Measurements from ENCODE around the gene FYB1. TPM values are rescaled to one million over a fixed set of nuclear protein-coding genes. Genes with fewer than 3 reads are reported as not detected.

FYB1 gene
- total RNA-seq, 1 experiment from 2014 or later = 0.46 TPM

DNA sequence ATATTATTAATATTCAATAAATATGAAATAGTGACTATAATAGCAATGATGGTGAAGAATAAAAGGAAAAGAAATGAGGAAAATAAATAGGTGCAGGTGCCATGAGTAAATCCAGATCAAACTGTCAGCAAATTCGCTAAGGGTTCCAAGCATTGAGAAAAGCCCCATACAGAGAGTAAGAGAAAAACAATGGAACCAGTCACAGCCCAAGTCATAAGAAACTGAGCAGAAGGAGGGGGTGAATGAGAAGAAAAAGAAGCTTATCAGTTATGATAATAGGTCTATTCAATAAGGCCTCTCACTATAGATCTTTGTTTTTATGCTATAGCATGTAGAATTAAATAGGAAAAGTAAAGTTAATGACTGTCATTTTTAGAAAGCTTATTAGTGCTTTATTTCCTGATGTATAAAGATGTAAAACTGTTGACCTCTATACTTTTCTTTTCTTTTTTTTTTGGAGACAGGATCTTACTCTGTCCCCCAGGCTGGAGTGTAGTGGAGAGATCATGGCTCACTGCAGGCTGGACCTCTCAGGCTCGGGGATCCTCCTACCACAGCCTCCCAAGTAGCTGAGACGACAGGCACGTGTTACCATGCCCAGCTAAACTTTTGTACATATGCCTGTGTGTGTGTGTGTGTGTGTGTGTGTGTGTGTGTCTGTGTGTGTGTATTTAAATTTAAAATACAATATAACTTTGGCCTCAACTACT, 72.4 kb downstream of the FYB1 start:
- Histone ChIP-seq H3K4me3 (ENCODE audit: low read depth in 2 of 2, low read length in 2 of 2) (no peak overlapping the region), H3K27ac (ENCODE audit: low read length) (no peak overlapping the region), H3K4me1 (ENCODE audit: control insufficient read depth, insufficient read depth, low read length) (no peaks in the 10 kb centered on the region), H3K27me3 (ENCODE audit: control insufficient read depth, insufficient read depth, low read length) (no peaks in the 10 kb centered on the region), H3K36me3 (ENCODE audit: control insufficient read depth, insufficient read depth, low read length) (no peaks in the 10 kb centered on the region), H3K9me3 (ENCODE audit: control insufficient read depth, insufficient read depth, low read depth, low read length) (no peaks in the 10 kb centered on the region)
- no TSS peak for BruUV-seq (replicated peaks)
- DNase-seq (ENCODE audit: low read depth, low spot score) (no peak), ATAC-seq (no peak)
- ChIA-PET POLR2A (no interaction called here), CTCF (no interaction called here)
- TF ChIP-seq, protein P1, sequence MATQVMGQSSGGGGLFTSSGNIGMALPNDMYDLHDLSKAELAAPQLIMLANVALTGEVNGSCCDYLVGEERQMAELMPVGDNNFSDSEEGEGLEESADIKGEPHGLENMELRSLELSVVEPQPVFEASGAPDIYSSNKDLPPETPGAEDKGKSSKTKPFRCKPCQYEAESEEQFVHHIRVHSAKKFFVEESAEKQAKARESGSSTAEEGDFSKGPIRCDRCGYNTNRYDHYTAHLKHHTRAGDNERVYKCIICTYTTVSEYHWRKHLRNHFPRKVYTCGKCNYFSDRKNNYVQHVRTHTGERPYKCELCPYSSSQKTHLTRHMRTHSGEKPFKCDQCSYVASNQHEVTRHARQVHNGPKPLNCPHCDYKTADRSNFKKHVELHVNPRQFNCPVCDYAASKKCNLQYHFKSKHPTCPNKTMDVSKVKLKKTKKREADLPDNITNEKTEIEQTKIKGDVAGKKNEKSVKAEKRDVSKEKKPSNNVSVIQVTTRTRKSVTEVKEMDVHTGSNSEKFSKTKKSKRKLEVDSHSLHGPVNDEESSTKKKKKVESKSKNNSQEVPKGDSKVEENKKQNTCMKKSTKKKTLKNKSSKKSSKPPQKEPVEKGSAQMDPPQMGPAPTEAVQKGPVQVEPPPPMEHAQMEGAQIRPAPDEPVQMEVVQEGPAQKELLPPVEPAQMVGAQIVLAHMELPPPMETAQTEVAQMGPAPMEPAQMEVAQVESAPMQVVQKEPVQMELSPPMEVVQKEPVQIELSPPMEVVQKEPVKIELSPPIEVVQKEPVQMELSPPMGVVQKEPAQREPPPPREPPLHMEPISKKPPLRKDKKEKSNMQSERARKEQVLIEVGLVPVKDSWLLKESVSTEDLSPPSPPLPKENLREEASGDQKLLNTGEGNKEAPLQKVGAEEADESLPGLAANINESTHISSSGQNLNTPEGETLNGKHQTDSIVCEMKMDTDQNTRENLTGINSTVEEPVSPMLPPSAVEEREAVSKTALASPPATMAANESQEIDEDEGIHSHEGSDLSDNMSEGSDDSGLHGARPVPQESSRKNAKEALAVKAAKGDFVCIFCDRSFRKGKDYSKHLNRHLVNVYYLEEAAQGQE (IDR thresholded peaks at IDR 0.05; ENCODE audit: insufficient read depth in 1 of 2, low read depth in 2 of 2, low read length in 1 of 2) = no peak
- no peak for TF ChIP-seq CTCF (IDR thresholded peaks at IDR 0.05)
- TF ChIP-seq POLR2AphosphoS5 (IDR thresholded peaks at IDR 0.05; ENCODE audit: low read depth, low read length) = no peak
- no peak for TF ChIP-seq SIN3A (IDR thresholded peaks at IDR 0.05; ENCODE audit: borderline replicate concordance, insufficient read depth, low read depth, low read length)
- TF ChIP-seq TCF7L2 (IDR thresholded peaks at IDR 0.05; ENCODE audit: low read depth, low read length) = no peak
- in situ Hi-C loops (cut with HindIII; ENCODE audit: low pct_unique_long_range_greater_than_20kb, low sequenced_read_pairs) (no loop called here), intact Hi-C loops (cut with micrococcal nuclease; ENCODE audit: unreplicated experiment) (no loop called here)

- CTCF ChIA-PET = no interaction called here
- in situ Hi-C loops (cut with HindIII; ENCODE audit: low pct_unique_long_range_greater_than_20kb, low sequenced_read_pairs) = no loop called here
These were observed 76.1 kb downstream of the FYB1 start for GRCh38 chr5:39143151-39143860.

More at GRCh38 chr5:39143151-39143860, 76.1 kb downstream of the FYB1 start:
- BruUV-seq (replicated peaks) = no TSS peak
- POLR2A ChIA-PET = no interaction called here
- Histone ChIP-seq H3K27me3 (ENCODE audit: control insufficient read depth, insufficient read depth, low read length) (no peaks in the 10 kb centered on the region), H3K36me3 (ENCODE audit: control insufficient read depth, insufficient read depth, low read length) (no peaks in the 10 kb centered on the region), H3K9me3 (ENCODE audit: control insufficient read depth, insufficient read depth, low read depth, low read length) (no peaks in the 10 kb centered on the region), H3K4me1 (ENCODE audit: control insufficient read depth, insufficient read depth, low read length) (no peaks in the 10 kb centered on the region), H3K4me3 (ENCODE audit: low read depth in 2 of 2, low read length in 2 of 2) (no peak overlapping the region), H3K27ac (ENCODE audit: low read length) (no peak overlapping the region)
- ATAC-seq (no peak), DNase-seq (ENCODE audit: low read depth, low spot score) (no peak)
- TF ChIP-seq SIN3A (IDR thresholded peaks at IDR 0.05; ENCODE audit: borderline replicate concordance, insufficient read depth, low read depth, low read length) = no peak
- no peak for TF ChIP-seq TCF7L2 (IDR thresholded peaks at IDR 0.05; ENCODE audit: low read depth, low read length)
- TF ChIP-seq CTCF (IDR thresholded peaks at IDR 0.05) = no peak
- TF ChIP-seq, protein P1 (IDR thresholded peaks at IDR 0.05; ENCODE audit: insufficient read depth in 1 of 2, low read depth in 2 of 2, low read length in 1 of 2) = no peak
- TF ChIP-seq POLR2AphosphoS5 (IDR thresholded peaks at IDR 0.05; ENCODE audit: low read depth, low read length) = no peak
- intact Hi-C loops (cut with micrococcal nuclease; ENCODE audit: unreplicated experiment) = no loop called here

Measured in Panc1 (cell line).